Osteoblast (primary cell): ENCODE measurements around the gene MUC3A. TPM values are rescaled to one million over a fixed set of nuclear protein-coding genes. Genes with fewer than 3 reads are reported as not detected.

ENCODE experiments used
- DNase-seq: peaks from one replicate; pipeline ENCODE4 v3.0.0; 2011; ENCODE audit warnings: low spot score, mixed read lengths; ENCODE audit not compliant: insufficient read length; ENCODE audit errors: missing footprints
- H2AFZ ChIP-seq: 2 replicates; pipeline ENCODE4 v1.6.0; 2011; ENCODE audit warnings: mild to moderate bottlenecking, low read length
- H3K27ac ChIP-seq: 2 replicates; pipeline ENCODE4 v1.5.1; 2011; ENCODE audit warnings: mild to moderate bottlenecking, low read depth, low read length, moderate library complexity
- H3K27me3 ChIP-seq: 2 replicates; pipeline ENCODE4 v1.6.0; 2012; ENCODE audit warnings: mild to moderate bottlenecking, control low read depth, inconsistent platforms, low read length, moderate library complexity; ENCODE audit not compliant: insufficient read depth
- H3K36me3 ChIP-seq: 2 replicates; pipeline ENCODE4 v1.5.1; 2011; ENCODE audit warnings: mild to moderate bottlenecking, low read length, control low read depth, moderate library complexity; ENCODE audit not compliant: insufficient read depth
- H3K4me1 ChIP-seq: 2 replicates; pipeline ENCODE4 v1.5.1; 2011; ENCODE audit warnings: mild to moderate bottlenecking, low read length, control low read depth, moderate library complexity; ENCODE audit not compliant: insufficient read depth
- H3K4me2 ChIP-seq: 2 replicates; pipeline ENCODE4 v1.6.0; 2011; ENCODE audit warnings: mild to moderate bottlenecking, low read length; ENCODE audit not compliant: insufficient read depth
- H3K4me3 ChIP-seq: fragments of 200-600 bp; sonication (generic); 3 replicates; pipeline ENCODE4 v1.5.1; 2012; ENCODE audit warnings: mild to moderate bottlenecking, low read length, inconsistent platforms; ENCODE audit not compliant: insufficient read depth
- H3K79me2 ChIP-seq: 2 replicates; pipeline ENCODE4 v1.6.0; 2012; ENCODE audit warnings: mild to moderate bottlenecking, low read length, control low read depth, inconsistent platforms; ENCODE audit not compliant: insufficient read depth
- H3K9me3 ChIP-seq: 2 replicates; pipeline ENCODE4 v1.5.1; 2011; ENCODE audit warnings: low read depth, low read length, control low read depth
- H4K20me1 ChIP-seq: 2 replicates; pipeline ENCODE4 v1.6.0; 2012; ENCODE audit warnings: mild to moderate bottlenecking, low read length, control low read depth; ENCODE audit not compliant: insufficient read depth
- total RNA-seq: library from RNA; depleted of rRNA; stranded (reverse); fragments of >200 nt; gene quantifications from 2 replicates; pipeline ENCODE4 v1.2.3, GENCODE V29; 2012
- TF ChIP-seq, protein P1 (sequence below): IDR thresholded peaks from 2 replicates; pipeline ENCODE4 v1.5.1; 2011; ENCODE audit warnings: mild to moderate bottlenecking, low read depth, low read length, moderate library complexity; ENCODE audit errors: extremely low read depth

Gene MUC3A, protein sequence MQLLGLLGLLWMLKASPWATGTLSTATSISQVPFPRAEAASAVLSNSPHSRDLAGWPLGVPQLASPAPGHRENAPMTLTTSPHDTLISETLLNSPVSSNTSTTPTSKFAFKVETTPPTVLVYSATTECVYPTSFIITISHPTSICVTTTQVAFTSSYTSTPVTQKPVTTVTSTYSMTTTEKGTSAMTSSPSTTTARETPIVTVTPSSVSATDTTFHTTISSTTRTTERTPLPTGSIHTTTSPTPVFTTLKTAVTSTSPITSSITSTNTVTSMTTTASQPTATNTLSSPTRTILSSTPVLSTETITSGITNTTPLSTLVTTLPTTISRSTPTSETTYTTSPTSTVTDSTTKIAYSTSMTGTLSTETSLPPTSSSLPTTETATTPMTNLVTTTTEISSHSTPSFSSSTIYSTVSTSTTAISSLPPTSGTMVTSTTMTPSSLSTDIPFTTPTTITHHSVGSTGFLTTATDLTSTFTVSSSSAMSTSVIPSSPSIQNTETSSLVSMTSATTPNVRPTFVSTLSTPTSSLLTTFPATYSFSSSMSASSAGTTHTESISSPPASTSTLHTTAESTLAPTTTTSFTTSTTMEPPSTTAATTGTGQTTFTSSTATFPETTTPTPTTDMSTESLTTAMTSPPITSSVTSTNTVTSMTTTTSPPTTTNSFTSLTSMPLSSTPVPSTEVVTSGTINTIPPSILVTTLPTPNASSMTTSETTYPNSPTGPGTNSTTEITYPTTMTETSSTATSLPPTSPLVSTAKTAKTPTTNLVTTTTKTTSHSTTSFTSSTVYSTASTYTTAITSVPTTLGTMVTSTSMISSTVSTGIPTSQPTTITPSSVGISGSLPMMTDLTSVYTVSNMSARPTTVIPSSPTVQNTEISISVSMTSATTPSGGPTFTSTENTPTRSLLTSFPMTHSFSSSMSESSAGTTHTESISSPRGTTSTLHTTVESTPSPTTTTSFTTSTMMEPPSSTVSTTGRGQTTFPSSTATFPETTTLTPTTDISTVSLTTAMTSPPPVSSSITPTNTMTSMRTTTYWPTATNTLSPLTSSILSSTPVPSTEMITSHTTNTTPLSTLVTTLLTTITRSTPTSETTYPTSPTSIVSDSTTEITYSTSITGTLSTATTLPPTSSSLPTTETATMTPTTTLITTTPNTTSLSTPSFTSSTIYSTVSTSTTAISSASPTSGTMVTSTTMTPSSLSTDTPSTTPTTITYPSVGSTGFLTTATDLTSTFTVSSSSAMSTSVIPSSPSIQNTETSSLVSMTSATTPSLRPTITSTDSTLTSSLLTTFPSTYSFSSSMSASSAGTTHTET (N-terminal part only)
- total RNA-seq: not detected in 2 replicates

DNA sequence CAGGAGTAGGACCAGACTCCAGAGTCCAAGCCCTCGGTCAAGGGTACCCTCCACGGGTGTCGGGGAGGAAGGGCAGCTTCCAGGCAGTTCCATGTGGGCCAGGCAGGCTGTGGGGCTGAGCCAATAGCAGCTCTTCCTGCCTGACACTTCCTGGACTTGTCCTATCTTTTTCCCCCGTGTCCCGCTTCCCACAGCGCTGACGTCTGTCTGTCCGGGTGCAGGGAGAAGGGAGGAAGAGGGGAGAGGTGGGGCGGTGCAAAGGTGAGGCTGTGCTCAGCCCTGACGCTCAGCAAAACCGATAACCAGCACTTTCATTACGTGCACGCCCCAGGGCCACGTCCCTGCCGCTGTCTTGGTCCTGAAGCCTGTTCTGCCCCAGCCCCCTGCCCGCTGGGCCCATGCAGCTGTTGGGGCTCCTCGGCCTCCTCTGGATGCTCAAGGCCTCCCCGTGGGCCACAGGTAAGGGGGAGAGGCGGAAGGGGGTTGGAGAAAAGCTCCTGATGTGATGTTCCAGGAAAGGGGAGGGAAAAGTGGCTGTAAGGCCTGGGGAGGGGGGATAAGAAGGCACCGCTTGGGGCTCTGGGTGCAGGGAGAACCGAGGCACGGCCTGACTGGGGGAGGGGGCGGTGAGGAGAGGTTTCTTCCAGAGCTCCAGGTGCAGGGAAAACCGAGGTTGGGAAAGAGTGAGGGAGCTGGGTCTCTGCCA is at the start of gene MUC3A:
Gene MUC3A (plus strand): TSS at position 308 of the 706 bp plus-strand sequence. CDS start 91 bp downstream, at position 399.
- Histone ChIP-seq H3K36me3 (no peaks in the 10 kb centered on the region), H3K27me3 (peaks cover 30% of the 10 kb centered on the region), H4K20me1 (no peaks in the 10 kb centered on the region), H3K27ac (no peak within 1 kb of the TSS), H3K4me2 (no peak within 1 kb of the TSS), H2AFZ (no peak within 1 kb of the TSS), H3K79me2 (no peaks in the 10 kb centered on the region), H3K4me3 (no peak within 1 kb of the TSS), H3K4me1 (no peaks in the 10 kb centered on the region), H3K9me3 (no peaks in the 10 kb centered on the region)
- TF ChIP-seq, protein P1, sequence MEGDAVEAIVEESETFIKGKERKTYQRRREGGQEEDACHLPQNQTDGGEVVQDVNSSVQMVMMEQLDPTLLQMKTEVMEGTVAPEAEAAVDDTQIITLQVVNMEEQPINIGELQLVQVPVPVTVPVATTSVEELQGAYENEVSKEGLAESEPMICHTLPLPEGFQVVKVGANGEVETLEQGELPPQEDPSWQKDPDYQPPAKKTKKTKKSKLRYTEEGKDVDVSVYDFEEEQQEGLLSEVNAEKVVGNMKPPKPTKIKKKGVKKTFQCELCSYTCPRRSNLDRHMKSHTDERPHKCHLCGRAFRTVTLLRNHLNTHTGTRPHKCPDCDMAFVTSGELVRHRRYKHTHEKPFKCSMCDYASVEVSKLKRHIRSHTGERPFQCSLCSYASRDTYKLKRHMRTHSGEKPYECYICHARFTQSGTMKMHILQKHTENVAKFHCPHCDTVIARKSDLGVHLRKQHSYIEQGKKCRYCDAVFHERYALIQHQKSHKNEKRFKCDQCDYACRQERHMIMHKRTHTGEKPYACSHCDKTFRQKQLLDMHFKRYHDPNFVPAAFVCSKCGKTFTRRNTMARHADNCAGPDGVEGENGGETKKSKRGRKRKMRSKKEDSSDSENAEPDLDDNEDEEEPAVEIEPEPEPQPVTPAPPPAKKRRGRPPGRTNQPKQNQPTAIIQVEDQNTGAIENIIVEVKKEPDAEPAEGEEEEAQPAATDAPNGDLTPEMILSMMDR: no peak
- peak; percentile 32 for DNase-seq

DNA sequence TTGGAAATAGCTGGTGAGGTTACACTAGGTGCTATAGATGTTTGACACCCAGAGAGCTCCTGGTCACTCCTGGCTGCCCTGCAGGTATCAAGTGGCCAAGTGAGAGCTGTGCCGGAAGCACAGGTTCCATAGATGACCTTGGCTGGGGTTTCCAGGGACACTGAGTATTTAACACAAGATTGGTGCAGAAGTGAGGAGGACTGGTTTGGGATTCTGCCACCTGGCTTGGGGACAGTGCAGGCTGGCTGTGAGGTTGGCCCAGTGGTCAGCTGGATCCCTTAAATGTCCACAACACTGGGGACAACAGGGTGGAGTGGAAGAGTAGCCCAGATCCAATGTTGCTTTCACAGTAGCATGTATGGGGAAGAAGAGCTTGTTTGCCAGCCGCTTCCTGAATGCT is 48.4 kb upstream of the MUC3A start:
- no peaks in the 10 kb centered on the region for H3K4me1 ChIP-seq
- peaks cover 19% of the 10 kb centered on the region for H3K27me3 ChIP-seq
- H4K20me1 ChIP-seq: peaks cover 4% of the 10 kb centered on the region
- H3K4me2 ChIP-seq: no peak overlapping the region
- DNase-seq: no peak
- H3K36me3 ChIP-seq: no peaks in the 10 kb centered on the region
- H3K27ac ChIP-seq: no peak overlapping the region
- H3K79me2 ChIP-seq: no peaks in the 10 kb centered on the region
- H2AFZ ChIP-seq: no peak overlapping the region
- TF ChIP-seq, protein P1: no peak
- no peaks in the 10 kb centered on the region for H3K9me3 ChIP-seq
- no peak overlapping the region for H3K4me3 ChIP-seq

DNA sequence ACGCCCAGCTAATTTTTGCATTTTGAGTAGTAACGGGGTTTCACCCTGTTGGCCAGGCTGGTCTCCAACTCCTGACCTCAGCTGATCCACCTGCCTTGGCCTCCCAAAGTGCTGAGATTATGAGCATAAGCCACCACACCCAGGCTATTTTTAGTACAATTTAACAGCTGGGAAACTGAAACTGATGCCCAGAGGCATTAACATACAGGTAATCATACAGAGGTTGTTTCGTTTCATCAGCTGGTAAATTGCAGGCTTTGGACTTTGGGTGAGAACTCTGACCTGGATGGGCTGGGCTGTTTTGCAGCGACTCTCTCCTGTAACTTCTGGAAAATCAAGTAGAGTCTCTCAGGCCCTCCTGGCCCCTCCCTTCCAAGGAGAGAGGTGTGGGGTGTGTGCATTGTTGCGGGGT is 47.4 kb upstream of the MUC3A start:
- no peak overlapping the region for H3K4me2 ChIP-seq
- TF ChIP-seq, protein P1: no peak
- peaks cover 2% of the 10 kb centered on the region for H3K9me3 ChIP-seq
- H3K27me3 ChIP-seq: peaks cover 11% of the 10 kb centered on the region
- H3K4me1 ChIP-seq: no peaks in the 10 kb centered on the region
- H3K36me3 ChIP-seq: no peaks in the 10 kb centered on the region
- no peak overlapping the region for H3K27ac ChIP-seq
- H4K20me1 ChIP-seq: no peaks in the 10 kb centered on the region
- H2AFZ ChIP-seq: no peak overlapping the region
- H3K4me3 ChIP-seq: no peak overlapping the region
- peak; percentile 47 for DNase-seq
- H3K79me2 ChIP-seq: no peaks in the 10 kb centered on the region
